ENCODE data around the gene AREL1.
A peak's percentile ranks its signal among the peaks of the same experiment; 100 is the strongest.

Gene AREL1

DNA sequence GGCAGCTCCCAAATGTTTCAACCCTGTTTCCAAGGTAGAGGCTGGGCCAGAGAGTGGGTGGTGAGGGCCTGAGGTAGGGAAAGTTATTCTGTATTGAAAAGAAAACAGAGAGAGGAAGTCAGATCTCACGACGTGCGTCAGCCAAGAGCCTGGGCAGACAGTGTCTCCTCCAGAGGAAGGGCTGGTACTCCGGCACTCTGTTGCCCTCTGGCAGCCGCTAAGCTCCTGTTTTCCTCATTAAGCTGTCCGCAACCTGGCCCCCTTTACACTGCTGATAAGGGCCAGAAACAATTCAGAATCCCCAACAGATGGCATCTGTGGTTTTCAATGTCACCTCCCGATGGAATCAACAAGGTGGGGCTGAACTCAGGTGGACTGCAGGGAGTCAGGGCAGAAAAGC is 74.8 kb downstream of the AREL1 start:
- TF ChIP-seq, protein P1, sequence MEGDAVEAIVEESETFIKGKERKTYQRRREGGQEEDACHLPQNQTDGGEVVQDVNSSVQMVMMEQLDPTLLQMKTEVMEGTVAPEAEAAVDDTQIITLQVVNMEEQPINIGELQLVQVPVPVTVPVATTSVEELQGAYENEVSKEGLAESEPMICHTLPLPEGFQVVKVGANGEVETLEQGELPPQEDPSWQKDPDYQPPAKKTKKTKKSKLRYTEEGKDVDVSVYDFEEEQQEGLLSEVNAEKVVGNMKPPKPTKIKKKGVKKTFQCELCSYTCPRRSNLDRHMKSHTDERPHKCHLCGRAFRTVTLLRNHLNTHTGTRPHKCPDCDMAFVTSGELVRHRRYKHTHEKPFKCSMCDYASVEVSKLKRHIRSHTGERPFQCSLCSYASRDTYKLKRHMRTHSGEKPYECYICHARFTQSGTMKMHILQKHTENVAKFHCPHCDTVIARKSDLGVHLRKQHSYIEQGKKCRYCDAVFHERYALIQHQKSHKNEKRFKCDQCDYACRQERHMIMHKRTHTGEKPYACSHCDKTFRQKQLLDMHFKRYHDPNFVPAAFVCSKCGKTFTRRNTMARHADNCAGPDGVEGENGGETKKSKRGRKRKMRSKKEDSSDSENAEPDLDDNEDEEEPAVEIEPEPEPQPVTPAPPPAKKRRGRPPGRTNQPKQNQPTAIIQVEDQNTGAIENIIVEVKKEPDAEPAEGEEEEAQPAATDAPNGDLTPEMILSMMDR (conservative IDR thresholded peaks at IDR 0.05; ENCODE audit: low read length), result no peak
- no peak for DNase-seq (ENCODE audit: low read depth)
- H3K4me3 ChIP-seq (ENCODE audit: low read length), result no peak overlapping the region

DNA sequence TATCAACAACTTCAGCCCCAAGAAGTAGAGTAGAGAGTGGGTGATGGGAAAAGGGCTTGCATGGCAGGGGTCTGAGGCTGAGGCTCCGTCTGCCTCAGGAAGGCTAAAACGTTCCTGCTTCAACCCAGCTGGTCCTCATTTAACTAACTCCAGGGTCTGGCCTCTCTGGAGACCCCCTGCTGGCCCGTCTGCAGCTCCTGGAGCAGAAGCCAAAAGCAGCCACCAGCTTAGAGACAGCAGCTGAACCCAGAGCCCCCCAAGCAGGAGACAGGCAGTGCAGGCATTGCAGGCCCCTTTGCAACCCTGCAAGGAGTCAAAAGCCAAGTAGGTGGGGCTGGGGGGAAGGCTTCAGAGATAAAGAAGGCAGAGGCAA is 75.7 kb downstream of the AREL1 start:
- TF ChIP-seq, protein P1 (conservative IDR thresholded peaks at IDR 0.05; ENCODE audit: low read length), result no peak
- no peak overlapping the region for H3K4me3 ChIP-seq (ENCODE audit: low read length)
- no peak for DNase-seq (ENCODE audit: low read depth)

DNA sequence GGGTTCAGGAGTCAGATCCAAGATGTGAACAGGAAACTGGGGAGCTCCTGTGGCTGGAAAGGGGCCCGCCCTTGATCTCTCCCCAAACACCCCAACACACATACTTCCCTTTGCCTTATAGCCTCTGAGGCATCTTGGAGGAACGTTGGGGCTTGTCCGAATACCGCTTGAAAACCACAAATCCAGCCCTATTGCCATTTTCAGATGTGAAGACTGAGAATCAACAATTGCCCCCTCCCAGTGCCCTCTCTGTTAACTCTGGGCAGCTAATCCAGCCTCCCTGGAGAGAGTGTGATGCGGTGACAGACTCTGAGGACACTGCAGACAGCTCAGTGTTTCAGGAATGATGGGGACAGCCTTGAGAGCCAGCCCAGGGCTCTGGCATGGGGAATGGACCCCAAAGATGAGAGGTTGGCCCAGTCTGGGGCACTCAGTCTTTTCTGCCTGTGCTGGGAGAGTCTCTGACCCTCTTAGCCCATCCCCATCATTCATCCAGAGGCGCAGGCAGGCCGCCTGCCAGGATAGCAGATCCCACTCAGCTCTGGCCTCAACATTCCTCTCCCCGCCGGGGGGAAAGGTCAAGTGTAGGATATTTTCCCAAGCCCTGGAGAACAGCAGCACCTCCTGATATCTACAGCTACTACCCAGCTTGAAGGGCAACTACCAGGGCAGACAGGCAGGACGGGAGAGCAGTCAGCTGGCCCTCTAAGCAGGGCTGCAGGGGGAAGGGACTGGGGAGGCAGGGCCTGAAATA is 76.3 kb downstream of the AREL1 start:
- TF ChIP-seq, protein P1 (conservative IDR thresholded peaks at IDR 0.05; ENCODE audit: low read length), result no peak

DNA sequence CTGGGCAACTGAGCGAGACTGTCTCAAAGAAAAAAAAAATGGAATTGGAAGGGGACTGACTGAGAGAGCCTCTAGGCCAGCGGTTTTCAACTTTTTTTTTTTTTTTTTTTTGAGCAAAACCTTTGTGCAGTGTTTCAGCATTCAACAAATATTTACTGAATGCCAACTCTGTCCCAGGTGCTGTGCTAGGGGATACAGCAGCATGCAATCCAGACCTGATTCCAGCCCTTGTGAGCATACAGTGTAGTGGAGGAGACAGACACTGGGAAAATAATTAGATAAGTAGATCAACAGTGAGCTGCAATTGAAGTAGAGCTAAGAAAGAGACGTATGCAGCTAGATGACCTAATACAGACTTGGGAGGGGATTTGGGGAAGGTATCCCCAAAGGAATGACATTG is 77.0 kb downstream of the AREL1 start:
- TF ChIP-seq, protein P1 (conservative IDR thresholded peaks at IDR 0.05; ENCODE audit: low read length), result no peak
- H3K4me3 ChIP-seq (ENCODE audit: low read length), result no peak overlapping the region
- no peak for DNase-seq (ENCODE audit: low read depth)

More for the DNA sequence above, 76.3 kb downstream of the AREL1 start:
- H3K4me3 ChIP-seq (ENCODE audit: low read length), result no peak overlapping the region
- DNase-seq (ENCODE audit: low read depth), result peak; percentile 66

DNA sequence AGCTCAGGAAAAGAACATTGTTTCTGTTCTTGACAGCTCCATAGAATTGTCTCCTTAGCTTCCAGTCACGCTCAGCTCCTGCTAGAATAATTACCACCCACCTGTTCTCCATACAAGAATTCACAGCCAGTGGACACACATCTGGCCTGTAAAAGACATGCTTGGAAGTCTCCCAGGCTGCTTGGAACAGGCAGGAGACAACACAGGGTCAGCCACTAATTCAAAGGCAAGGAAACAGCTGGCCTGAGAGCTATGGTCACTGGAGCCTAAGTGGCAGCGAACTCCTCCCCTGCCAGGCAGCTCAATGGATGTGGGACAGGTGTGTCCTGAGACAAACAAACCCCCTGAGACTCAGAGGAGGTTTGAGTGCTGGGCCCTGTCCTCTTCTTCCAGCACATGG is 77.9 kb downstream of the AREL1 start:
- H3K4me3 ChIP-seq (ENCODE audit: low read length), result no peak overlapping the region
- peak; percentile 67 for DNase-seq (ENCODE audit: low read depth)
- TF ChIP-seq, protein P1 (conservative IDR thresholded peaks at IDR 0.05; ENCODE audit: low read length), result no peak

DNA sequence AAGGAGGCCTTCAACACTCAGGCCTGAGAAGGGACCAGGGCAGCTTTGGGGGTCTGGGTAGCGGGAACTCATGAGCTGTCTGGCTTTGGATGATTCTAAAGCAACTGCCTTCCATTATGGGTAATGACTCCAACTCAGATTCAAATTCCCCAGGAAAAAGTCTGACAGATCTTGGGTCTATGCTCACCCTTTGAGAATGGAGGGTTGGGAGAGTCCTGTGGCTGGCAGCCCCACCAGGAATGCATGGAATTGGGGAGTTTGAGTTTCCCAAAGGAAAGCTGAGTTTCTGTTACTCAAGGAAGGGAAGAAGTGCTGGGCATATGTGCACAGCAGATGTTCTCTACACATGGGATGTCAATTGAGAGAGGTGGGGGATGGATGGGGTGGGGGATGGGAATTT is 78.4 kb downstream of the AREL1 start:
- DNase-seq (ENCODE audit: low read depth), result peak; percentile 89
- H3K4me3 ChIP-seq (ENCODE audit: low read length), result no peak overlapping the region
- TF ChIP-seq, protein P1 (conservative IDR thresholded peaks at IDR 0.05; ENCODE audit: low read length), result no peak
